Measurements from ENCODE around the gene HLA-DQB1.
"Not testable (repeated sequence)": the region's sequence is repeated elsewhere in the genome, so short reads cannot be mapped to it uniquely, and the experiment has no call there.

Gene HLA-DQB1

DNA sequence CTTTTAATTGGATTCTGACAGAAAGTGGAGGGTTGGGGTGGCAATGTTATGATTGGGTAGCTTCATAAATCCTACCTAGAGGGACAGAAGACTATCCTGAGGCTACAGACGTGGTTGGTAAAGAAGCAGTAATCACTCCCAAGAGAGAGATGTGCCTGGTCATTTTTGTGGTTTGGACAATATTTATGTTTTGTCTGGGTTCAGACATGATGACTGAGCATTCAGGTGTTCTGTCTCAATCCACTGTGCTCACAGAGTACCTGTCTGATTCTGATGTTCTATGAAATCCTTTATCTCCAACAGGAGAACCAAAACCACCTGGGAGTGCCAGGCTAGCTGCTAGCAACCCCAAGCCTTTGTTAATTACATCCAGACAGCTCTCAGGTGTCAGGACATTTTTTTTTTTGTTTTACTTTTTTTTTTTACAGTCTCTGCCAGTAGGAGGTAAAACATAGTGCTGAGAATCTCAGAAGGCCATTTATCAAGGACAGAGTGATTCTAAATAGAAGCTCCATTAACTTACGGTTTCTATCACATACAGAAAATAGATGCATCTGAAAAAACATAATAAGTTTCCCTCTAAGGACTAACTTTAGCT lies 30.8 kb downstream of the HLA-DQB1 start:
- H3K27ac ChIP-seq: no peak overlapping the region

GRCh38 chr6:32629793-32630192 lies 36.7 kb downstream of the HLA-DQB1 start:
- DNase-seq (ENCODE audit: low read depth, low spot score); H3K27ac ChIP-seq: not testable (repeated sequence)

More for the DNA sequence above, 30.8 kb downstream of the HLA-DQB1 start:
- no peak for DNase-seq (ENCODE audit: low read depth, low spot score)

GRCh38 chr6:32627831-32628230 lies 38.6 kb downstream of the HLA-DQB1 start:
- no peak overlapping the region for H3K27ac ChIP-seq
- no peak for DNase-seq (ENCODE audit: low read depth, low spot score)

- no peak overlapping the region for H3K27ac ChIP-seq
- no peak for DNase-seq (ENCODE audit: low read depth, low spot score)
Observed at GRCh38 chr6:32627249-32627648, 39.2 kb downstream of the HLA-DQB1 start.

GRCh38 chr6:32625137-32625536 lies 41.3 kb downstream of the HLA-DQB1 start:
- DNase-seq (ENCODE audit: low read depth, low spot score): no peak
- no peak overlapping the region for H3K27ac ChIP-seq

DNA sequence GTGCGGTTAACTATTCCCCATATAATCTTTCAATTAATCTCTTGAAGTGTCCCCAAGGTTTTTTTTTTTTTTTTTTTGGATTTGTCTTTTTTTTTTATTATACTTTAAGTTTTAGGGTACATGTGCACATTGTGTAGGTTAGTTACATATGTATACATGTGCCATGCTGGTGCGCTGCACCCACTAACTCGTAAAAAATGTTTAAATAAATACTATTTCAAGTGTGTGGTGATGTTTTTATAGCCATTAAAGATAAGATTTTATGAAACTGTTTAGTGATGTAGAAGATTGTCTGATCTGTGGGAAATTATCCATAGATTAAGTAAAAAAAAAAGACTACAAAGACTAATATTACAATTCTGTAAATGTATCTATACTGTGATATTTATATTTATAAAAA lies 41.9 kb downstream of the HLA-DQB1 start:
- H3K27ac ChIP-seq: no peak overlapping the region
- no peak for DNase-seq (ENCODE audit: low read depth, low spot score)

DNA sequence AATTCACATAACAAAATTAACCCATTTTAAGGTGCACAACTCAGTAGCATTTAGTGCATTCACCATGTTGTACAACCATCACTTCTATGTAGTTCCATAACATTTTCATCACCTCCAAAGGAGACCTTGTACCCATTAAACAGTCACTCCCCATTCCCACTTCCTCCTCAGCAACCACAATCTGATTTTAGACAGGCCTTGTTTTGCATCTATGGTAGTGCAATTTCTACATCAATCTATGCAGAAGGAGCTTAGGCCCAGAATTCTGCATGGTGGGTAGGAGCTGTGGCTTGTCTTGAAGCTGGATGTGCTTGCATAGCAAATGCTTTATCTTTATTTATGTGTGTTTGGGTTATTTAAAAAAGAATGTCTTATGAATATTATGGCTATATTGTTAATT lies 42.8 kb downstream of the HLA-DQB1 start:
- DNase-seq (ENCODE audit: low read depth, low spot score): no peak
- no peak overlapping the region for H3K27ac ChIP-seq

GRCh38 chr6:32622545-32623401 lies 43.7 kb downstream of the HLA-DQB1 start:
- no peak for DNase-seq (ENCODE audit: low read depth, low spot score)
- H3K27ac ChIP-seq: peak overlapping the region; percentile 35

DNA sequence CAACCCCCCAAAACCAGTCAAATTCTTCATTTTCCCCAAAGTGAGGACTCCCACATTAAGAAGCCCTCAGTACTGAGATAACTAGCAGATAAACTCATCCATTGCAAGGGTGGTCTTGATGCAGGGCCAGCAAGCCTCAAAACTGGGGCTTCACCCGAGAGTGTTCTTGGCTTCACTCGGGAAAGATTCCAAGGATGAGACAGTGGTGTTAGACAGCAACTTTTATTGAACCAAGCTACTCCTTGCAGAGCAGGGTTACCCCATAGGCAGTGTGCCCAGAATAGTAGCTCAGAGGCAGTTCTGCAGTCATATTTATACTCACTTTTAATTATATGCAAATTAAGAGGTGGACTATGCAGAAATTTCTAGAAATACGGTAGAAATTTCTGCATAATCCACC lies 45.1 kb downstream of the HLA-DQB1 start:
- no peak overlapping the region for H3K27ac ChIP-seq
- no peak for DNase-seq (ENCODE audit: low read depth, low spot score)

- no peak overlapping the region for H3K27ac ChIP-seq
- no peak for DNase-seq (ENCODE audit: low read depth, low spot score)
Observed at GRCh38 chr6:32617751-32618150, 48.7 kb downstream of the HLA-DQB1 start.

- DNase-seq (ENCODE audit: low read depth, low spot score): no peak
- H3K27ac ChIP-seq: no peak overlapping the region
Observed at GRCh38 chr6:32615885-32616532, 50.4 kb downstream of the HLA-DQB1 start.

DNA sequence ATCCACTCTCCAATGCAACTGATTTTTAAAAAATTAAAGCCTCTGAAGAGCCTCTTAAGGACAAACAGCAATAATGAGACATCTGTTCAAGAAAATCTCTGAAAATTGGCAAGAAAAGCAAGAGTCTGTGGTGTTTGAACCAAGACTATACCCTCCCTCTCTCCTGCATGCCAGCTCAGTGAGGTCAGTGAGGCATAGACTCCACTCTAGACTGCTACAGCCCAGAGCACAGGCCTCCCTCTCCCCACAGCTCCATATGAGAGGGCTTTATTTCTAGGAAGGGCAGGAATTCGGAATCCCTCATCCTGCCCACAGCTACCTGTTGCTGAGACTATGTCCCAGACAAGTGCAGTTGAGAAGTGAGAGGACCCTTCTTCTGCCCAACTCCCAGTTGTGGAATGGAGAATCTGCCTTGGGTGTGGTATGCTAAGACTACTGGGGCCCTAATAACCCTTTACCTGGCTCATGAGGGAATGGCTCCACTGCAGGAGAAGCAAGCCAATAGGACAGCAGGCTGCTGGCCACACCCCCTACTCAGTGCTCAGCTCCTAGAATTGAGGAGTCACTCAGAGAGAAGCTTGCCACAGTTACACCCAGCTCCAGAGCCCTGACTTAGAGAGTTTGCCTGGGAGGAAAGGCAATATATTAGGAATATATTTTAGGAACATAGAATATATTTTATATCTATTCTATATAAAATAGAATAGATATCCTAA lies 51.9 kb downstream of the HLA-DQB1 start:
- no peak for DNase-seq (ENCODE audit: low read depth, low spot score)
- no peak overlapping the region for H3K27ac ChIP-seq

DNA sequence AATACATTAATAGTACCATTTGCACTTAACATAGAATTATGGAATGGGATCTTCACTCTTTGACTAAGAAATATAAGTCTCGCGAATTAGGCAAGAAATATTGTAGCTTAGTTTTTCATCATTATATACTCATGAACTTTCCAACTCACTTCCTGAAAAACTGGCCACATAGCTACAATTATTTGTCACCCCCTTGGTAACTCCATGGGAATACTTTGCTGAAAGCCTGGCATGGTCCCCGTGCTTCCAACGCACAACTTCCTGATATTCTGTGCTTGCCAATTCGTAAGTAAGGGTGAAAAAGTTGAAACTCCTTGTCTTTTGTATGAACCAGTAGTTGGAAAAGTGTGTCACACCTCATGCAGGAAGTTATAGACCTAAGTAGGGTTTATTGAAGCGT lies 53.0 kb downstream of the HLA-DQB1 start:
- H3K27ac ChIP-seq: no peak overlapping the region
- DNase-seq (ENCODE audit: low read depth, low spot score): no peak

DNA sequence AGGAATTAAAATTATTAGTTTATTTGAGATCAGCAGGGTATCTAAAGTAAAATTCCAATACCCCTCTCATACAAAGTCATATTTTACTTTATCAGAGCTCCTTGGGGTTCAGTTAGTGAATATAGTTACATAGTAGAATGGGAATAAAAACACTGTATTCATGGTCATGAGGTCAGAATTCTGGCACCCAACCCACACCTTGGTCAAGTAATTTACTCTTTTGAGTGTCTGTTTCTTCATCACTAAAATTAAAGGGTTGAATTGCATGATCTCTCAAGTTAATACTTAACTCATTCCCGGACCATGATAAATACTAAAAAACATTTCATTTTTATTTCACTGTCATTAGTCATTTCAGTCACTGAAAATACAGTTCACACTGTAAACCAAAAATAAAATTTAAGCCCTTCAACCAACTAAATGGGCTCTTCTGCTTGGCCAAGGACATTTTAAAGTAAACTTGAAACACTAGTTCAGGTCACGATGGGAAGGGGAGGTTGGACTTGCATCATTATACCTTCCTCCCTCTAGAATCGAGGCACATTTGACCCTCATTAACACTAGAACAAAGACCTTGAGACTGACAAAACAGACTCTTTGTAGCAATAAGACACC lies 55.7 kb downstream of the HLA-DQB1 start:
- DNase-seq (ENCODE audit: low read depth, low spot score): no peak
- H3K27ac ChIP-seq: no peak overlapping the region

GRCh38 chr6:32609731-32610640 lies 56.5 kb downstream of the HLA-DQB1 start:
- DNase-seq (ENCODE audit: low read depth, low spot score): peak; percentile 87
- no peak overlapping the region for H3K27ac ChIP-seq
